ENCODE measurements around the gene ATP5PO. TPM values are rescaled to one million over a fixed set of nuclear protein-coding genes. Genes with fewer than 3 reads are reported as not detected.
A peak's percentile ranks its signal among the peaks of the same experiment; 100 is the strongest.
"Not testable (repeated sequence)": the region's sequence is repeated elsewhere in the genome, so short reads cannot be mapped to it uniquely, and the experiment has no call there.

The ATP5PO gene
- total RNA-seq, 2 experiments from 2014 or later = 234 to 241 TPM

DNA sequence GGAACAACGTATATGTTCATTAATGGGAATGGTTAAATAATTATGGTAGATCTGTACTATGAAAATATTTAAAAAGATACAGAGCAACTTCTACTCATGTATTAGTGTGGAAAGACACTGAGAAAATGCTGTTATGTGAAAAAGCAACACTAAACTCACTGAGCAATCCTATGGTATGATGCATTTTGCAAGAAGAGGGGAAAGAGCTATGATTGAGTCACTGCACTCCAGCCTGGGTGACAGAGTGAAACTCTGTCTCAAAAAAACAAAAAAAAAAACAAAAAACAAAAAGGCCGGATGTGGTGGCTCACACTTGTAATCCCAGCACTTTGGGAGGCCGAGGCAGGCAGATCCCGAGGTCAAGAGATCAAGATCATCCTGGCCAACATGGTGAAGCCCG, 44.4 kb downstream of the ATP5PO start:
- Mint-ChIP-seq H3K36me3 (ENCODE audit: low read depth) (no peaks in the 10 kb centered on the region), H3K4me3 (no peak overlapping the region), H3K27ac (no peak overlapping the region), H3K9me3 (no peaks in the 10 kb centered on the region), H3K27me3 (no peaks in the 10 kb centered on the region), H3K4me1 (ENCODE audit: low read depth) (peaks cover 3% of the 10 kb centered on the region)
- TF ChIP-seq, protein P1, sequence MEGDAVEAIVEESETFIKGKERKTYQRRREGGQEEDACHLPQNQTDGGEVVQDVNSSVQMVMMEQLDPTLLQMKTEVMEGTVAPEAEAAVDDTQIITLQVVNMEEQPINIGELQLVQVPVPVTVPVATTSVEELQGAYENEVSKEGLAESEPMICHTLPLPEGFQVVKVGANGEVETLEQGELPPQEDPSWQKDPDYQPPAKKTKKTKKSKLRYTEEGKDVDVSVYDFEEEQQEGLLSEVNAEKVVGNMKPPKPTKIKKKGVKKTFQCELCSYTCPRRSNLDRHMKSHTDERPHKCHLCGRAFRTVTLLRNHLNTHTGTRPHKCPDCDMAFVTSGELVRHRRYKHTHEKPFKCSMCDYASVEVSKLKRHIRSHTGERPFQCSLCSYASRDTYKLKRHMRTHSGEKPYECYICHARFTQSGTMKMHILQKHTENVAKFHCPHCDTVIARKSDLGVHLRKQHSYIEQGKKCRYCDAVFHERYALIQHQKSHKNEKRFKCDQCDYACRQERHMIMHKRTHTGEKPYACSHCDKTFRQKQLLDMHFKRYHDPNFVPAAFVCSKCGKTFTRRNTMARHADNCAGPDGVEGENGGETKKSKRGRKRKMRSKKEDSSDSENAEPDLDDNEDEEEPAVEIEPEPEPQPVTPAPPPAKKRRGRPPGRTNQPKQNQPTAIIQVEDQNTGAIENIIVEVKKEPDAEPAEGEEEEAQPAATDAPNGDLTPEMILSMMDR (IDR thresholded peaks at IDR 0.05) = no peak
- ATAC-seq (no peak), DNase-seq (no peak)
- CTCF ChIA-PET = no interaction called here
- intact Hi-C loops (cut with micrococcal nuclease) = no loop called here
- POLR2A ChIA-PET = no interaction called here

DNA sequence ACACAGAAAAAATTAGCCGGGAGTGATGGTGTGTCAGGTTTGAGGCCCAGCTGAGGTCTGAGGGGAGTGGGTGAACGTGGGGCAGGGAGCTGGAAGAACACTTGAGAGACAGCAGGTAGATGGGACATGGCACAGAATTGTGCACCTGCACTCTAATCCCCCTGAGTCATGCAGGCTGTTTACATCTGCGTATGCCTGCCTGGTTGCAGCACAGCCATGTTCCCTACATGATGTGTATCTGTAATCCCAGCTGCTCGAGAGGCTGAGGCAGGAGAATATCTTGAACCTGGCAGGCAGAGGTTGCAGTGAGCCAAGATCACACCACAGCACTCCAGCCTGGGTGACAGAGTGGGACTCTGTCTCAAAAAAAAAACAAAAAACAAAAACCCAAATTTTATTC, 44.8 kb downstream of the ATP5PO start:
- Mint-ChIP-seq H3K4me3 (no peak overlapping the region), H3K27ac (no peak overlapping the region), H3K36me3 (ENCODE audit: low read depth) (no peaks in the 10 kb centered on the region), H3K27me3 (no peaks in the 10 kb centered on the region), H3K4me1 (ENCODE audit: low read depth) (peaks cover 3% of the 10 kb centered on the region), H3K9me3 (no peaks in the 10 kb centered on the region)
- TF ChIP-seq, protein P1 (IDR thresholded peaks at IDR 0.05) = no peak
- ATAC-seq (no peak), DNase-seq (no peak)
- ChIA-PET CTCF (no interaction called here), POLR2A (no interaction called here)
- intact Hi-C loops (cut with micrococcal nuclease) = no loop called here

DNA sequence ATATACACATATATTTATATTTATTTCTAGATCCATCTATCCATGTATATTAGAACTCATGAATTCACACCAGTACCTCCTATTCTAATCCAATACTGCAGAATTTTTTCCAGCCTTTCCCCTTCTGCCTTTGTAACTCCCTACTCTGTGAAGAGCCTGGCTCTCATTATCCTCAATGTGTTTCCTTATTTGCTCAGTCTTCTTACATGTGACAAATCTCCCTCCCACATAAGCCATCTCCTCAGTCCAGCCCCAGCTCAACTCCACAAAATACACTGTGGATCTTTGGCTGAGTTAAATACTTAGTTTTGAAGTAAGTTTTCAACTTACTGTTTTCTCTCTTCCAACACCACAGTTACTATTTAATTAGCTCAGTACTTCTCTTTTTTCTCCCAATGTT, 45.7 kb downstream of the ATP5PO start:
- ATAC-seq (no peak), DNase-seq (no peak)
- no peak overlapping the region for H3K4me3 Mint-ChIP-seq
- peaks cover 3% of the 10 kb centered on the region for H3K4me1 Mint-ChIP-seq (ENCODE audit: low read depth)
- ChIA-PET CTCF (no interaction called here), POLR2A (no interaction called here)
- no peaks in the 10 kb centered on the region for H3K27me3 Mint-ChIP-seq
- H3K36me3 Mint-ChIP-seq (ENCODE audit: low read depth) = no peaks in the 10 kb centered on the region
- intact Hi-C loops (cut with micrococcal nuclease) = no loop called here
- H3K9me3 Mint-ChIP-seq = no peaks in the 10 kb centered on the region
- TF ChIP-seq, protein P1 (IDR thresholded peaks at IDR 0.05) = no peak
- H3K27ac Mint-ChIP-seq = no peak overlapping the region

DNA sequence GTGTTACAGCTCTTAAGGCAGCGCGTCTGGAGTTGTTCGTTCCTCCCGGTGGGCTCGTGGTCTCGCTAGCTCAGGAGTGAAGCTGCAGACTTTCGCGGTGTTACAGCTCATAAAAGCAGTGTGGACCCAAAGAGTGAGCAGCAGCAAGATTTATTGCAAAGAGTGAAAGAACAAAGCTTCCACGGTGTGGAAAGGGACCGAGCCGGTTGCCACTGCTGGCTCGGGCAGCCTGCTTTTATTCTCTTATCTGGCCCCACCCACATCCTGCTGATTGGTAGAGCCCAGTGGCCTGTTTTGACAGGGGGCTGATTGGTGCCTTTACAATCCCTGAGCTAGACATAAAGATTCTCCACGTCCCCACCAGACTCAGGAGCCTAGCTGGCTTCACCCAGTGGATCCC, 47.7 kb downstream of the ATP5PO start:
- H3K9me3 Mint-ChIP-seq; H3K27me3 Mint-ChIP-seq; intact Hi-C loops (cut with micrococcal nuclease); CTCF ChIA-PET; H3K4me1 Mint-ChIP-seq (ENCODE audit: low read depth); H3K36me3 Mint-ChIP-seq (ENCODE audit: low read depth); DNase-seq; H3K27ac Mint-ChIP-seq; ATAC-seq; POLR2A ChIA-PET: not testable (repeated sequence)
- peak overlapping the region; percentile 55 for H3K4me3 Mint-ChIP-seq

DNA sequence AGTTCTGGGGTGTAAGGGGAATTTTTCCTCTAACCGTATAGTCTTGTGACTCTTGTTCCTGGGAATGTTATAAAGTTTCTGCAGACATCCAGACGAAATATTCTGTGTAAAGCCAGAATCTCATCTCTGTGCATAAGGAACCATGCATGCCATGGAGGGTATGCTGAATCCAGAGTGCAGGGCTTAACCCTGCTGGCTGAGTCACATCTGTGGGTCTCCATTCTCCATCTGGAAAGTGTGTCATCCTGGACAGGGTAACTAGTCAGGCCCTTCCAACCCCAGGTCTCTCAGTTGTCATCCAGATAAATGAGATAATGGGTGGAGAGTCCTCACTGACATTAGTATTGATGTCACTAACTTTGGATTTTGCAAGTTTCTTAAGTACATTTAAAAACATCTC, 48.8 kb downstream of the ATP5PO start:
- ATAC-seq (no peak), DNase-seq (no peak)
- Mint-ChIP-seq H3K4me3 (no peak overlapping the region), H3K27ac (no peak overlapping the region), H3K9me3 (no peaks in the 10 kb centered on the region), H3K4me1 (ENCODE audit: low read depth) (peaks cover 3% of the 10 kb centered on the region), H3K27me3 (no peaks in the 10 kb centered on the region), H3K36me3 (ENCODE audit: low read depth) (no peaks in the 10 kb centered on the region)
- ChIA-PET POLR2A (no interaction called here), CTCF (no interaction called here)
- intact Hi-C loops (cut with micrococcal nuclease) = no loop called here
- TF ChIP-seq, protein P1 (IDR thresholded peaks at IDR 0.05) = no peak

DNA sequence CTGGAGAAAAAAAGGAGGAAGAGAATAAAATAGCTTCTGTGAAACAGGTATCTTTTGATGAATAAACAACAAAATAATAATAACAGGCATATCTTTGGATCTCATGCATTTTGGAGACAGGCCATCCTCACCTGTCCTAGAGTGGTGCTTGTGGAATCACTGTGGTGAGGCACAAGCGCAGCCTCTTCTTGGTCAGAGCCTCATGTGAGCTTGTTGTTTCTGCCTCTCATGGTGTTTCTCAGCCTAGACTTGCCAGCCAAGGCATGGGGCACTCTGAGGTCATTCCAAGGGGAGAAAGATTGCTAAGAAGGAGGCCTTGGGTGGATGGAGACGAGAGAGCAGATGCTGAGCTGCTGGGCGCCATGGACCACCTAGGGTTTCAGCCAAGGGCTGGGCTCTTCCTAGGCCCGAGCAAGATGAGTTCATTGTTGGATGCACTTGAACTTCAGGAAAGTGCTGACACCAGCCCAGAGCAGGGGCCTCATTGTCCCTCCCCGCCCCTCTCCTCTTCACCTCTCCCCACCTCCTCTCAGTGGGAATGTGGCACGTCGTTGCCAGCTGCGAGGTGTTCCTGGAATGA, 49.5 kb downstream of the ATP5PO start:
- intact Hi-C loops (cut with micrococcal nuclease) = no loop called here
- H3K9me3 Mint-ChIP-seq = no peaks in the 10 kb centered on the region
- no peaks in the 10 kb centered on the region for H3K27me3 Mint-ChIP-seq
- POLR2A ChIA-PET = no interaction called here
- no peak overlapping the region for H3K4me3 Mint-ChIP-seq
- H3K4me1 Mint-ChIP-seq (ENCODE audit: low read depth) = peaks cover 3% of the 10 kb centered on the region
- no peak overlapping the region for H3K27ac Mint-ChIP-seq
- DNase-seq (no peak), ATAC-seq (no peak)
- no peaks in the 10 kb centered on the region for H3K36me3 Mint-ChIP-seq (ENCODE audit: low read depth)
- CTCF ChIA-PET = no interaction called here
- TF ChIP-seq, protein P1 (IDR thresholded peaks at IDR 0.05) = no peak
